Measurements from ENCODE around the gene TPM2.
"Not testable (repeated sequence)": the region's sequence is repeated elsewhere in the genome, so short reads cannot be mapped to it uniquely, and the experiment has no call there.

- TF ChIP-seq CTCF, POLR2A (IDR thresholded peaks at IDR 0.05): not testable (repeated sequence)
Observed at GRCh38 chr9:35639225-35639624, 50.5 kb downstream of the TPM2 start.
